Calu3 (cell line): ENCODE measurements around the gene GREM1. TPM values are rescaled to one million over a fixed set of nuclear protein-coding genes. Genes with fewer than 3 reads are reported as not detected.

ENCODE experiments used
- BruUV-seq: library from RNA; stranded (reverse); fragments of 400-500 nt; replicated peaks from 2 replicates; lab custom pipeline; 2021; lab: Mats Ljungman, UMichigan
- CTCF ChIA-PET: fragments of 300-600 bp; sonication (Branson Sonifier 250); formaldehyde crosslinking; loops from one replicate; lab custom pipeline; 2022; ENCODE audit warnings: antibody characterized with exemption; lab: Charles Lee
- DNase-seq: peaks from one replicate; pipeline ENCODE4 v3.0.0; 2022
- H3K27ac Mint-ChIP-seq: one replicate; pipeline ENCODE4 v1.8.0; 2022; ENCODE audit warnings: mixed read lengths; ENCODE audit not compliant: unreplicated experiment
- H3K27me3 Mint-ChIP-seq: one replicate; pipeline ENCODE4 v1.8.0; 2022; ENCODE audit warnings: mixed read lengths; ENCODE audit not compliant: unreplicated experiment
- H3K36me3 Mint-ChIP-seq: one replicate; pipeline ENCODE4 v1.8.0; 2022; ENCODE audit warnings: mild to moderate bottlenecking, moderate library complexity, mixed read lengths; ENCODE audit not compliant: insufficient read depth, unreplicated experiment
- H3K4me1 Mint-ChIP-seq: one replicate; pipeline ENCODE4 v1.8.0; 2022; ENCODE audit warnings: mild to moderate bottlenecking, low read depth, mixed read lengths; ENCODE audit not compliant: unreplicated experiment
- H3K4me3 Mint-ChIP-seq: one replicate; pipeline ENCODE4 v1.8.0; 2022; ENCODE audit warnings: mild to moderate bottlenecking, low read depth, moderate library complexity, mixed read lengths; ENCODE audit not compliant: unreplicated experiment
- H3K9me3 Mint-ChIP-seq: one replicate; pipeline ENCODE4 v1.8.0; 2022; ENCODE audit warnings: low read depth, mixed read lengths; ENCODE audit not compliant: unreplicated experiment
- intact Hi-C: fragments of 100-400 bp; cut with micrococcal nuclease; formaldehyde crosslinking; loops from one replicate; pipeline ENCODE4 v1.10.0; 2022; ENCODE audit not compliant: unreplicated experiment
- total RNA-seq: library from RNA; stranded (reverse); gene quantifications from 2 replicates; pipeline ENCODE4 v1.2.3, GENCODE V29; 2022
- TF ChIP-seq, protein P1 (sequence below): fragments of 200-600 bp; IDR thresholded peaks from one replicate; pipeline ENCODE4 v1.8.0; 2022; ENCODE audit warnings: antibody characterized with exemption; ENCODE audit not compliant: unreplicated experiment

GREM1 gene
- total RNA-seq, 1 experiment from 2014 or later = not detected

DNA sequence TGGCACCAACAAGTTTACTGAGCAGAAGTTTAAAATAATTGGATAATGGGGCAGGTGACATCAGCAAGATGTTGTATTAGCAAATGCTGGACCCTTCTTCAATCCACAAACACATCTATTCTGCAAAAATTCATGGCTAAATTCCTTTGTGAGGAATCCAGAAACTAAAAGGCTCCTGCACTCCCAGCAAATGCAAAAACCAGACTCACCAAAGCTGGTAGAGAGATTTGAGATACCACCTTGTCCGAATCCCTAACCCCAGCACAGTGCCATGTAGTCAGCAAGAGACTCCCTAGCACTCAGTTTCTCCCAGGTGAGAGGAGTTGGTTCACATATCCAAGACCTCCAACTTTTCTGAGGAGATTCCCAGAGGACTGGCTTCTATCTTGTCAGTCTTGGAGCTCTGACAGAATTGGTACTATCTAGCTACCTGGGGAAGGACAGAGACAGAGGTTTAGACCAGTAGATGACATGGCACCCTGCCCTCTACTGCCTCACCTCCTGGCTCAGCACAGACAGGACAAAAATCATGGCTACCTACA lies 21.8 kb downstream of the GREM1 start:
- H3K4me3 Mint-ChIP-seq = no peak overlapping the region
- H3K4me1 Mint-ChIP-seq = no peaks in the 10 kb centered on the region
- DNase-seq = no peak
- BruUV-seq = no TSS peak
- intact Hi-C loops = no loop called here
- no peaks in the 10 kb centered on the region for H3K9me3 Mint-ChIP-seq
- no peaks in the 10 kb centered on the region for H3K36me3 Mint-ChIP-seq
- H3K27me3 Mint-ChIP-seq = no peaks in the 10 kb centered on the region
- TF ChIP-seq, protein P1, sequence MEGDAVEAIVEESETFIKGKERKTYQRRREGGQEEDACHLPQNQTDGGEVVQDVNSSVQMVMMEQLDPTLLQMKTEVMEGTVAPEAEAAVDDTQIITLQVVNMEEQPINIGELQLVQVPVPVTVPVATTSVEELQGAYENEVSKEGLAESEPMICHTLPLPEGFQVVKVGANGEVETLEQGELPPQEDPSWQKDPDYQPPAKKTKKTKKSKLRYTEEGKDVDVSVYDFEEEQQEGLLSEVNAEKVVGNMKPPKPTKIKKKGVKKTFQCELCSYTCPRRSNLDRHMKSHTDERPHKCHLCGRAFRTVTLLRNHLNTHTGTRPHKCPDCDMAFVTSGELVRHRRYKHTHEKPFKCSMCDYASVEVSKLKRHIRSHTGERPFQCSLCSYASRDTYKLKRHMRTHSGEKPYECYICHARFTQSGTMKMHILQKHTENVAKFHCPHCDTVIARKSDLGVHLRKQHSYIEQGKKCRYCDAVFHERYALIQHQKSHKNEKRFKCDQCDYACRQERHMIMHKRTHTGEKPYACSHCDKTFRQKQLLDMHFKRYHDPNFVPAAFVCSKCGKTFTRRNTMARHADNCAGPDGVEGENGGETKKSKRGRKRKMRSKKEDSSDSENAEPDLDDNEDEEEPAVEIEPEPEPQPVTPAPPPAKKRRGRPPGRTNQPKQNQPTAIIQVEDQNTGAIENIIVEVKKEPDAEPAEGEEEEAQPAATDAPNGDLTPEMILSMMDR = no peak
- H3K27ac Mint-ChIP-seq = no peak overlapping the region
- CTCF ChIA-PET = no interaction called here

DNA sequence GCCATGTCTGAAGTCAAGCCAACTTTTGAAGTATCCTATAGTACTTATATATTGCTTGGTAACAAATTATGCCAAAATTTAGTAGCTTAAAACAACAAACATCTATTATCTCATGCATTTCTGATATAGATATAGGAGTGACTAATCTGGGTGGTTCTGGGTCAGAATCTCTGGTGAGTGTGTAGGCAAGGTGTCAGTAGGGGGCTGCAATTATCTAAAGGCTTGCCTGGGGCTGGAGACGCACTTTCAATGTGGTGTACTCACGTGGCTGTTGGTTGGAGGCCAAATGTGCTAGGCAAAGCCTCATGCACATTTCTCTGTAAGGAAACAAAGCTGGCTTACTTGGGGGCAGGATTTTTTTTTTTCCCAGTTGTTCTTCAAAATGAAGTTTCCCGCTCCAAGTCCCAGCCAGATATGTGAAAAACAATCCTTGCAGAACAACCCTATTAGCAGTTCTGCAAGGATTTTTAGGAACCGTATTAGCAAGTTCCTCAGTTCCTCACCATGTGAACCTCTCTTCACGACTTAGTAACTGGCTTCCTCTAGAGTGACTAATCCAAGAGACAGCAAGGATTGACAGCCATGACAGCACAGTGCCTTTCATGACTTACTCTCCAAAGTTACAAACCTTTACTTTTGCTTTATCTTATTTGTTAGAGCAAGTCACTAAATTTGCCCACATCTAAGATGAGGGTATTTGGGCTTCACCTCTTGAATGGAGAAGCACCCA lies 25.8 kb downstream of the GREM1 start:
- H3K27ac Mint-ChIP-seq = no peak overlapping the region
- H3K4me1 Mint-ChIP-seq = no peaks in the 10 kb centered on the region
- DNase-seq = no peak
- CTCF ChIA-PET = no interaction called here
- TF ChIP-seq, protein P1 = no peak
- intact Hi-C loops = no loop called here
- BruUV-seq = no TSS peak
- no peaks in the 10 kb centered on the region for H3K27me3 Mint-ChIP-seq
- H3K9me3 Mint-ChIP-seq = no peaks in the 10 kb centered on the region
- no peak overlapping the region for H3K4me3 Mint-ChIP-seq
- H3K36me3 Mint-ChIP-seq = no peaks in the 10 kb centered on the region

DNA sequence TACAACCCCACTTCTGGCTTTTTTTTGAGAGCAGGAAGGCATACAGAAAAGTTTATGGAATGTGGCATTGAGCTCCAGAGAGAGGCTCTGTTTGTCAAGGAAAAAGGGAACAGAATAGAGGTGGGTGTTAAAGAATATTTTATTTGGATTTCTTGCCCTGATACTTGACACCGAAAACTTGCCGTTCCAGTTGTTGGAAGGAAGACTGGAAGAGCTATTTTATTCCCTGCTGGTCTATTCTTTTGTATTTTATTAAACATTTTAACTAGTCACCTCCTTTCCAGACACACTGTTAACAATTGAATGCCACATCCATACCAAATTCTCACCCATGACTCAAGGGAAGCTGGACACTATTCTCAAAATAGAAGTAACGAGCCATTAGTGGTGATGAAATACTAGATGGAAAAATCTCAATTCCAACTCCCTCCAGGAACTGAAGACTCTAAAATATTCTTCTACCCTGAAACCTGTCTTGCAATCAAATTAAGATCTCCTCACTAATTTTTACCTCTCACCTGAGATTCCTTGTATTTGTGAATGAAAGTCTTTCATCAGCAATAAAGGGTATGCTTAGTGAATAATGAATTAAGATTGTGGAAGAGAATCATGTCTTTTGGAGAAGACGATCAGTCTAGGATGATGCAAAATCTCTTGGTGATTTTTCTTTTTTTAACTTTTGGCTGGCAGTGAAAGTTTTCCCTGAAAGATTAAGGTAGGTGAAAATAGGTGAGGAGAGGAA lies 28.5 kb downstream of the GREM1 start:
- BruUV-seq = no TSS peak

DNA sequence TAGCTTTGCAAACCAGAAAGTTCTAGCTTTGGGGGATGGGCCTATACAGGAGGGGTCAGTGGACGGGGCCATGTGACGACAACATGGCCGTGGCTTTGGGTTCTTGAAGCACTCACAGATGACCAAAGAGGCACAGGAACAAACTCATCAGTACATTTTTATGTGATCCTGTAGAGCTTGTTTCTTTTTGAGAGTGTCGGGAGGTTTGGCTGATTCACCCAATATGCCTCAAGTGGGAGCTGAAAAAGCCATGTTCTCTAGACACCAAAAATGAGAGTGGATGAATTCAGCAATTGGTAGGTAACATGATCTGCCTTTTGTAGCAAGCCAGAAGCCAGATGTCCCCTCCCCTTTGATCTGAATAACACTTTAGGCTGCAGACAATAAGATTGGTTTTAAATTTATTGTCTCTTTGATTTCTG lies 30.1 kb downstream of the GREM1 start:
- H3K27me3 Mint-ChIP-seq = no peaks in the 10 kb centered on the region
- CTCF ChIA-PET = no interaction called here
- H3K27ac Mint-ChIP-seq = no peak overlapping the region
- BruUV-seq = no TSS peak
- DNase-seq = no peak
- intact Hi-C loops = no loop called here
- no peaks in the 10 kb centered on the region for H3K36me3 Mint-ChIP-seq
- TF ChIP-seq, protein P1 = no peak
- H3K9me3 Mint-ChIP-seq = no peaks in the 10 kb centered on the region
- no peak overlapping the region for H3K4me3 Mint-ChIP-seq
- no peaks in the 10 kb centered on the region for H3K4me1 Mint-ChIP-seq

More for the DNA sequence above, 28.5 kb downstream of the GREM1 start:
- TF ChIP-seq, protein P1 = no peak
- H3K27me3 Mint-ChIP-seq = no peaks in the 10 kb centered on the region
- H3K27ac Mint-ChIP-seq = no peak overlapping the region
- no peak for DNase-seq
- H3K4me3 Mint-ChIP-seq = no peak overlapping the region
- H3K9me3 Mint-ChIP-seq = no peaks in the 10 kb centered on the region
- no peaks in the 10 kb centered on the region for H3K36me3 Mint-ChIP-seq
- CTCF ChIA-PET = no interaction called here
- intact Hi-C loops = no loop called here
- H3K4me1 Mint-ChIP-seq = no peaks in the 10 kb centered on the region
